Ascending aorta (tissue), 2 donors: ENCODE results near the gene CASZ1. TPM values are rescaled to one million over a fixed set of nuclear protein-coding genes. Genes with fewer than 3 reads are reported as not detected.

ENCODE experiments used
- DNase-seq, 2 donors: peaks; one replicate each; pipeline ENCODE4 v3.0.0-alpha.2; 2019; ENCODE audit warnings: low spot score in 2 of 2
- H3K27ac ChIP-seq, 2 donors: fragments of 200-600 bp; sonication (generic); one replicate each; pipeline ENCODE4 v1.5.1; 2016 to 2017; ENCODE audit warnings: mild to moderate bottlenecking in 1 of 2
- H3K27me3 ChIP-seq: fragments of 200-600 bp; sonication (generic); one replicate; pipeline ENCODE4 v1.5.1; 2017
- H3K36me3 ChIP-seq, 2 donors: fragments of 200-600 bp; sonication (generic); one replicate each; pipeline ENCODE4 v1.5.1; 2016
- H3K4me1 ChIP-seq, 2 donors: fragments of 200-600 bp; sonication (generic); one replicate each; pipeline ENCODE4 v1.5.1; 2016 to 2017; ENCODE audit warnings: mild to moderate bottlenecking in 1 of 2
- H3K4me3 ChIP-seq, 2 donors: fragments of 200-600 bp; sonication (generic); one replicate each; pipeline ENCODE4 v1.5.1; 2016 to 2017; ENCODE audit warnings: mild to moderate bottlenecking in 1 of 2
- H3K9me3 ChIP-seq, 2 donors: fragments of 200-600 bp; sonication (generic); one replicate each; pipeline ENCODE4 v1.5.1; 2016
- intact Hi-C: fragments of 100-400 bp; cut with DNase I; formaldehyde crosslinking; loops from one replicate; pipeline ENCODE4 v1.15.1; 2023
- total RNA-seq: library from RNA; depleted of rRNA; stranded (reverse); fragments of >200 nt; gene quantifications from one replicate; pipeline ENCODE4 v1.1.0, GENCODE V29; 2016
- TF ChIP-seq, protein P1 (sequence below), 3 experiments: fragments of 200-600 bp in 2 of 3; fragments of 450-650 bp in 1 of 3; sonication (generic) in 2 of 3; IDR thresholded peaks; one replicate each; pipeline ENCODE4 v1.5.1; 2016 to 2019; ENCODE audit warnings: antibody characterized with exemption in 3 of 3, mild to moderate bottlenecking in 1 of 3, moderate library complexity in 1 of 3

The CASZ1 gene
- total RNA-seq, 1 donor from 2014 or later = 25.8 TPM

- Histone ChIP-seq H3K4me3 (no peak overlapping the region), H3K27ac (no peak overlapping the region), H3K27me3 (no peaks in the 10 kb centered on the region), H3K4me1 (no peaks in the 10 kb centered on the region), H3K36me3 (no peaks in the 10 kb centered on the region), H3K9me3 (no peaks in the 10 kb centered on the region)
- intact Hi-C loops = no loop called here
- TF ChIP-seq, protein P1, sequence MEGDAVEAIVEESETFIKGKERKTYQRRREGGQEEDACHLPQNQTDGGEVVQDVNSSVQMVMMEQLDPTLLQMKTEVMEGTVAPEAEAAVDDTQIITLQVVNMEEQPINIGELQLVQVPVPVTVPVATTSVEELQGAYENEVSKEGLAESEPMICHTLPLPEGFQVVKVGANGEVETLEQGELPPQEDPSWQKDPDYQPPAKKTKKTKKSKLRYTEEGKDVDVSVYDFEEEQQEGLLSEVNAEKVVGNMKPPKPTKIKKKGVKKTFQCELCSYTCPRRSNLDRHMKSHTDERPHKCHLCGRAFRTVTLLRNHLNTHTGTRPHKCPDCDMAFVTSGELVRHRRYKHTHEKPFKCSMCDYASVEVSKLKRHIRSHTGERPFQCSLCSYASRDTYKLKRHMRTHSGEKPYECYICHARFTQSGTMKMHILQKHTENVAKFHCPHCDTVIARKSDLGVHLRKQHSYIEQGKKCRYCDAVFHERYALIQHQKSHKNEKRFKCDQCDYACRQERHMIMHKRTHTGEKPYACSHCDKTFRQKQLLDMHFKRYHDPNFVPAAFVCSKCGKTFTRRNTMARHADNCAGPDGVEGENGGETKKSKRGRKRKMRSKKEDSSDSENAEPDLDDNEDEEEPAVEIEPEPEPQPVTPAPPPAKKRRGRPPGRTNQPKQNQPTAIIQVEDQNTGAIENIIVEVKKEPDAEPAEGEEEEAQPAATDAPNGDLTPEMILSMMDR (IDR thresholded peaks at IDR 0.05) = no peak
- no peak for DNase-seq
Measured at GRCh38 chr1:10615932-10616671, 180.3 kb downstream of the CASZ1 start.

DNA sequence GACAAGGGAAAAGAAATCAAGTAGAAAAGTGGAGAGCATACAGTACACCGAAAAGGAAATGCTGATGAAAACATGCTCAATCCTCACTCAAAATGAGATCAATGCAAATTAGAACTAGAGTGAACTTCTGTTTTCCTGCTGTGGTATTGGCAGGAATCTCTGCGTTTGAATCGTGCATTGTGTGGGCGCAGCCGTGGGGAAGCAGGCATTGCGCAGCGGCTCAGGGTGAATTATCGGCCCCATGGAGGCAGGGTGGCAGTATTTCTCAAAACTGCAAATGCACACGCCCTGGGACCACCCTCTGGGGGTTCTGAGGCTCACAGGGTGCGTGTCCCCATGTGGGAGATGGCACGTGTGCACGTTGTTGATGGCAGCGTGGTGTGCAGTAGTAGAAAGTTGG lies 181.1 kb downstream of the CASZ1 start:
- no peaks in the 10 kb centered on the region for H3K27me3 ChIP-seq
- no peaks in the 10 kb centered on the region for H3K36me3 ChIP-seq
- no peak for DNase-seq
- no peaks in the 10 kb centered on the region for H3K4me1 ChIP-seq
- intact Hi-C loops = no loop called here
- TF ChIP-seq, protein P1 (IDR thresholded peaks at IDR 0.05) = no peak
- no peaks in the 10 kb centered on the region for H3K9me3 ChIP-seq
- H3K27ac ChIP-seq = no peak overlapping the region
- no peak overlapping the region for H3K4me3 ChIP-seq

DNA sequence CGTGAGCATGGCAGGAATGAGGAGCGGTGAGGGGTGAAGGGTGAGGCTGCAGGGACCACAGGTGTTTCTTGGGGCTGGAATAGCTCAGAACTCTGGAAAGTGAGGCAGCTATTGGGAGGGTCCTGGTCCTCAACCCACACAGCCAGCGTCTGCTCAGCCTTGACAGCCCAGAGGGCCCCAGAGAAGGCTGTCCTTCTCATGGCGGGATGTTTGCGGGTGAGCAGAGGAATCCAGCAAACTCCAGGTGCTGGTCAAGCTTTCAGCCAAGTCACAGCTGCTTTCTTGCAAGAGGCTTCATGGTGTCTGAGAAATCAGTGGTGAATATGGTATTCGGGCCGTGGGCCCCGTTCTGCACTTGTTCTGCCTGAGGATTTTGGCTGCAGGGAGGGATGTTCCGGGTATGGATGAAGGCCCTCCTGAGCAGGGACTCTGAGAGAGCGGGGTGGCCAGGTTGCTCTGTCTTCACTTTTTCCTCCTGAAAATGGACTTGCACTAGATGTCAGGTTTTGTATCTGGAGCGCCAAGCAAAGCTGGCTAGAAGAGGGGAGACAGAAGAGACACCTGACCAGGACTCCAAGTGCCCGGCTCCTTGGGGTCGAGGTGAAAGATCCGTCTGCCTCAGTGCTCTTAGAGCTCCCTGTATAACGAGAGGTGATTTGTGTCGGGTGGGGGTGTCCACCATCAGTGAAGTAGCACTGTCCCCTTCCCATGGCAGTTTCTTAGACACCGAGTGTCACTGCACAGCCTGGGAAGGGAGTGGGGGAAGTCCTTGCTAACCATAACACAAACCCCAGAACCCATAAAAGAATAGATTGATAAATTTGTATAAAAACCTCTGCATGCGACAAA lies 181.8 kb downstream of the CASZ1 start:
- DNase-seq = no peak
- TF ChIP-seq, protein P1 (IDR thresholded peaks at IDR 0.05) = no peak
- Histone ChIP-seq H3K27ac (no peak overlapping the region), H3K9me3 (no peaks in the 10 kb centered on the region), H3K36me3 (no peaks in the 10 kb centered on the region), H3K4me1 (no peaks in the 10 kb centered on the region), H3K4me3 (no peak overlapping the region), H3K27me3 (no peaks in the 10 kb centered on the region)
- intact Hi-C loops = no loop called here

DNA sequence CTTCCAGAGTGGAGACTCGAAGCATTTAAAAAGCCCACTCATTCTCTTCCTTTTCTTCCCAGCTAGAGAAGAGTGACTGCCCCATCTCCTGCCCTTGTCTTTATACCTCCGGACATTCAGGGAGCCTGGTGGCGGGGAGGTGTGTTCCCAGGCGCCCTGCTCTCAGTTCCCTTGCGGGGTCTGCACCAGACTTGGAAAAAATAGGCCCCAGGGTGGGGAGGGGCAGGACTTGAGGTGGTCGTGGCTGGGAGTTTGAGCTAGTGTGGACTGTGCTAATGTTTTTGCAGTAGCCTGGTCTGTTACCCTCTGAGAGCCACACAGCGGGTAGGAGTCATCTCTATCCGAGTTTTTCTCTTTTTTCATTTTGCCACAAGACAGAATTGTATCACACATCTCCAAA lies 182.6 kb downstream of the CASZ1 start:
- TF ChIP-seq, protein P1 (IDR thresholded peaks at IDR 0.05) = no peak
- no peaks in the 10 kb centered on the region for H3K36me3 ChIP-seq
- H3K27me3 ChIP-seq = no peaks in the 10 kb centered on the region
- H3K4me3 ChIP-seq = no peak overlapping the region
- no peak for DNase-seq
- H3K27ac ChIP-seq = no peak overlapping the region
- intact Hi-C loops = no loop called here
- no peaks in the 10 kb centered on the region for H3K9me3 ChIP-seq
- no peaks in the 10 kb centered on the region for H3K4me1 ChIP-seq

DNA sequence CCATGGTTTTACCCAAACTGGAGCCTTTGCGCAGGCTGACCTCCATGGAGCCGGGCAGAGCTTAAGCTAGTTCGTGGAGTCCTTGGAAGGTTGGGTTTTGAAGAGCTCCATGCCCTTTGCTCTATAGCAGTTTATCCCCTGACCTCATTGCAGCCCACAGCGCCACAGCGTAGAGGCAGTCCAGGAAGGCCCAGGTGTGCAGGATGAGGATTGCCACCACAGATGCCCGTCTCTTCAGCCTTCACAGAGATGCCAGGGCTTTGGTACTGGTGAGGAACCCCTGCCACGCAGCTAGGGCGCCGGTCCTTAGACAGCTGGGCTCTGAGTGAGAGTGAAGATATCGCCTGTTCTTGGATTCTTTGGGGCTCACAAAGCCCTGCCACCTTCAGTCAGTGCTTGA lies 183.1 kb downstream of the CASZ1 start:
- DNase-seq = no peak
- no peak overlapping the region for H3K27ac ChIP-seq
- H3K36me3 ChIP-seq = no peaks in the 10 kb centered on the region
- H3K4me3 ChIP-seq = no peak overlapping the region
- intact Hi-C loops = no loop called here
- H3K9me3 ChIP-seq = no peaks in the 10 kb centered on the region
- H3K4me1 ChIP-seq = no peaks in the 10 kb centered on the region
- no peaks in the 10 kb centered on the region for H3K27me3 ChIP-seq
- TF ChIP-seq, protein P1 (IDR thresholded peaks at IDR 0.05) = no peak
